ENCODE data around the gene EEPD1.

- TF ChIP-seq, protein P1, sequence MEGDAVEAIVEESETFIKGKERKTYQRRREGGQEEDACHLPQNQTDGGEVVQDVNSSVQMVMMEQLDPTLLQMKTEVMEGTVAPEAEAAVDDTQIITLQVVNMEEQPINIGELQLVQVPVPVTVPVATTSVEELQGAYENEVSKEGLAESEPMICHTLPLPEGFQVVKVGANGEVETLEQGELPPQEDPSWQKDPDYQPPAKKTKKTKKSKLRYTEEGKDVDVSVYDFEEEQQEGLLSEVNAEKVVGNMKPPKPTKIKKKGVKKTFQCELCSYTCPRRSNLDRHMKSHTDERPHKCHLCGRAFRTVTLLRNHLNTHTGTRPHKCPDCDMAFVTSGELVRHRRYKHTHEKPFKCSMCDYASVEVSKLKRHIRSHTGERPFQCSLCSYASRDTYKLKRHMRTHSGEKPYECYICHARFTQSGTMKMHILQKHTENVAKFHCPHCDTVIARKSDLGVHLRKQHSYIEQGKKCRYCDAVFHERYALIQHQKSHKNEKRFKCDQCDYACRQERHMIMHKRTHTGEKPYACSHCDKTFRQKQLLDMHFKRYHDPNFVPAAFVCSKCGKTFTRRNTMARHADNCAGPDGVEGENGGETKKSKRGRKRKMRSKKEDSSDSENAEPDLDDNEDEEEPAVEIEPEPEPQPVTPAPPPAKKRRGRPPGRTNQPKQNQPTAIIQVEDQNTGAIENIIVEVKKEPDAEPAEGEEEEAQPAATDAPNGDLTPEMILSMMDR (IDR thresholded peaks at IDR 0.05): no peak
- no peak for TF ChIP-seq POLR2A (IDR thresholded peaks at IDR 0.05)
Observed at GRCh38 chr7:36231406-36231805, 78.4 kb downstream of the EEPD1 start.
